Nephron (organoid): ENCODE data around the gene SNX30.

Experiments used
- H3K27ac Mint-ChIP-seq, 3 experiments: 2 replicates each; pipeline ENCODE4 v1.8.0; 2020; ENCODE audit warnings: mixed read lengths in 3 of 3, mild to moderate bottlenecking in 2 of 3, moderate library complexity in 1 of 3
- H3K27me3 Mint-ChIP-seq: 2 replicates; pipeline ENCODE4 v1.8.0; 2021; ENCODE audit warnings: low read depth, mild to moderate bottlenecking, moderate library complexity, mixed read lengths
- H3K36me3 Mint-ChIP-seq: 2 replicates; pipeline ENCODE4 v1.8.0; 2020; ENCODE audit warnings: low read depth, mixed read lengths
- H3K4me1 Mint-ChIP-seq: 2 replicates; pipeline ENCODE4 v1.8.0; 2020; ENCODE audit warnings: mixed read lengths
- H3K4me3 Mint-ChIP-seq, 3 experiments: 2 replicates each; pipeline ENCODE4 v1.8.0; 2020; ENCODE audit warnings: mild to moderate bottlenecking in 3 of 3, mixed read lengths in 3 of 3, moderate library complexity in 2 of 3
- H3K9me3 Mint-ChIP-seq: 2 replicates; pipeline ENCODE4 v1.8.0; 2020; ENCODE audit warnings: mixed read lengths
- CTCF ChIP-seq, 3 experiments: fragments of 200-600 bp; sonication (generic); IDR thresholded peaks; one replicate each; pipeline ENCODE4 v1.5.0; 2021; ENCODE audit warnings: antibody characterized with exemption in 3 of 3; ENCODE audit not compliant: unreplicated experiment in 3 of 3

Gene SNX30

DNA sequence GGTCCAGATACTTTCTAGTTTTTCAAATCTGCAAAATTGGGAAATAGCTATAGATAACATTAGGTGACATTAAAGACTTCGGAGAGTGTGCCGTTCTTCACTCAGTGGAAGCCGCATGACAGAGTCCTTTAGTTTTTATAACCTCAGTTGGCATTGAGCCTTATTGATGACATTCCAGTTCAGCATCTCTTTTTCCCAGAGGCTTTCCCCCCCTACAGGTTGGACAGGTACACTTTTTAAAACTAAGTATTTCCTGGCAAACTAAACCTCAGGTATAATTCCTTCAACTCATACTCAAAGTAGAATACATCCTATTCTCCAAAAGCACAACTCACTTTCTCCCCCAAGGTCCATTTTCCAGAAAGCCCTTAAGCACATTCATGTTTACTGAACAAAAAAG, 81.4 kb downstream of the SNX30 start:
- no peaks in the 10 kb centered on the region for H3K4me1 Mint-ChIP-seq
- H3K27me3 Mint-ChIP-seq = no peaks in the 10 kb centered on the region
- no peaks in the 10 kb centered on the region for H3K9me3 Mint-ChIP-seq
- no peak for TF ChIP-seq CTCF (IDR thresholded peaks at IDR 0.05; ENCODE audit: unreplicated experiment in 3 of 3)
- H3K4me3 Mint-ChIP-seq = no peak overlapping the region
- H3K27ac Mint-ChIP-seq = no peak overlapping the region
- H3K36me3 Mint-ChIP-seq = peaks cover 34% of the 10 kb centered on the region

DNA sequence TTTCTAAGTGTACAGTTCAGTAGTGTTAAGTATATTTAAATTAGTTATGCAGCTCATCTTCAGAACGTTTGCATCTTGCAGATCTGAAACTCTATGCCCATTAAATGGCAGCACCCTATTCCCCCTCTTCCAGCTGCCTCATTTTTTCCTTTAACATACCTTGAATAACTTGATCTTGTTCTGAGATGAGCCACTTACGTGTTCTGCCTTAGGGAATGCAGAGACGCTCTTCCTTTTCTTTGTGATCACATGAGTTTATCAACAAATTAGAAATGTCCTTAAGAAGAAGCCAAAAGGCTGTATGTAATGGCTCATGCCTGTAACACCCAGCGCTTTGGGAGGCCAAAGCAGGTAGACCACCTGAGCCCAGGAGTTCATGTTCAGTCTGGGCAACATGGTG, 82.5 kb downstream of the SNX30 start:
- H3K27ac Mint-ChIP-seq = no peak overlapping the region

DNA sequence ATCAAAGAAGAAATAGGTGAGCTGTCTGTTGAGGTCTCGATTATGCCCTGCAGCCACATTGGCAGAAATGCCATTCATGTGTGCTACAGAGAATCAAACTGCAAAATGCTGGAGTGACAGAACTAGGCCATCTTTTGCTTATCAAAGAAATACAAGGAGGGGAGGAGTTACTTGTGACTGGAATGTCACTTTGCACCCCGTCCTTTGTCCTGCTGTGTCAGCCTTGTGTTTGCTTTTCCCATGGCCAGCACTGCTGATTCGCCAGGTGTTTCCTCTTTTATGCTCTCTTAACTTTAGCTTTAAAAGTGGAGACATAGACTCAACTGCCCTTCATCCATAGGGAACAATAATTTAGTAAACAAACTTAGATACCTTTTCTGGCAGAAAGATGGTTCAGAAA, 85.8 kb downstream of the SNX30 start:
- H3K9me3 Mint-ChIP-seq = no peaks in the 10 kb centered on the region
- no peaks in the 10 kb centered on the region for H3K27me3 Mint-ChIP-seq
- H3K27ac Mint-ChIP-seq = no peak overlapping the region
- H3K4me1 Mint-ChIP-seq = peaks cover 5% of the 10 kb centered on the region
- no peak overlapping the region for H3K4me3 Mint-ChIP-seq
- peaks cover 62% of the 10 kb centered on the region for H3K36me3 Mint-ChIP-seq
- TF ChIP-seq CTCF (IDR thresholded peaks at IDR 0.05; ENCODE audit: unreplicated experiment in 3 of 3) = no peak

More for the DNA sequence above, 82.5 kb downstream of the SNX30 start:
- Mint-ChIP-seq H3K4me1 (peaks cover 2% of the 10 kb centered on the region), H3K36me3 (peaks cover 39% of the 10 kb centered on the region), H3K9me3 (no peaks in the 10 kb centered on the region), H3K4me3 (no peak overlapping the region), H3K27me3 (no peaks in the 10 kb centered on the region)
- TF ChIP-seq CTCF (IDR thresholded peaks at IDR 0.05; ENCODE audit: unreplicated experiment in 3 of 3) = no peak

DNA sequence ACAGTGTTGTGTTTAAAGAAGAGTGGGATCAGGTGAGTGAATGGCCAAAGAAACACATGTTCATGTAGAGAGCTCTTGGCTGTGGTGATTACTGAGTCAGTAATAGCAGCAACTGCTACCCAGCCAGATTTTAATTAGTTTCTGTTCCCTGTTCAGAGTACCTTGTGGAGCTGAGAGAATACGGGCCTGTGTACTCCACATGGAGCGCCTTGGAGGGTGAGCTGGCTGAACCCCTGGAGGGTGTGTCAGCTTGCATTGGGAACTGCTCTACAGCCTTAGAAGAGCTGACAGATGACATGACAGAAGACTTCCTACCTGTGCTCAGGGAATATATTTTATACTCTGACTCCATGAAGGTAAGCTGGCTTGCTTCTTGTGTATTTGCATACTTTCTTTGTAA, 87.8 kb downstream of the SNX30 start:
- no peak for TF ChIP-seq CTCF (IDR thresholded peaks at IDR 0.05; ENCODE audit: unreplicated experiment in 3 of 3)
- H3K27ac Mint-ChIP-seq = no peak overlapping the region

DNA sequence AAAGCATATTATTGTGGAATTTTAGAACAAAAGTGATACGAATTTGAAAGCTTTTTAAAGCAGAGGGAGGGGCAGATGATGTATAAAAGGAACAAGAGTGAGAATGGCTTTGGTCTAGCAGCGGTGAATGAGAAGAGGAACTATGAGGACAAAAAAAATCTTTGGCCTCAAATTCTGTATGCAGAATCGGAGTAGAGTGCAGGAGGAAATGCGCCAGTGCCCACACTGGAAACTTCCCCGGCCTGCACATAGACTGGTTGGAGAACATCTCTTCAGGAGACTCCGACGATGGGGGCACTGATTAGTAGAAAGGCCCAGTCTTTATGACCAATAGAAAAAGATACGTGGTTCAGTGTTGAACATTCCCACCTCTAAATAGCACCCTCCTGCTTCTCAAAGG, 88.8 kb downstream of the SNX30 start:
- no peak overlapping the region for H3K27ac Mint-ChIP-seq
- H3K9me3 Mint-ChIP-seq = no peaks in the 10 kb centered on the region
- TF ChIP-seq CTCF (IDR thresholded peaks at IDR 0.05; ENCODE audit: unreplicated experiment in 3 of 3) = no peak
- peaks cover 51% of the 10 kb centered on the region for H3K36me3 Mint-ChIP-seq
- H3K27me3 Mint-ChIP-seq = no peaks in the 10 kb centered on the region
- no peak overlapping the region for H3K4me3 Mint-ChIP-seq
- H3K4me1 Mint-ChIP-seq = peaks cover 12% of the 10 kb centered on the region

More for the DNA sequence above, 87.8 kb downstream of the SNX30 start:
- H3K9me3 Mint-ChIP-seq = no peaks in the 10 kb centered on the region
- peaks cover 5% of the 10 kb centered on the region for H3K4me1 Mint-ChIP-seq
- no peaks in the 10 kb centered on the region for H3K27me3 Mint-ChIP-seq
- peaks cover 59% of the 10 kb centered on the region for H3K36me3 Mint-ChIP-seq
- H3K4me3 Mint-ChIP-seq = no peak overlapping the region

- no peak overlapping the region for H3K27ac Mint-ChIP-seq
- TF ChIP-seq CTCF (IDR thresholded peaks at IDR 0.05; ENCODE audit: unreplicated experiment in 3 of 3) = no peak
- H3K4me3 Mint-ChIP-seq = no peak overlapping the region
- no peaks in the 10 kb centered on the region for H3K27me3 Mint-ChIP-seq
- peaks cover 21% of the 10 kb centered on the region for H3K4me1 Mint-ChIP-seq
- no peaks in the 10 kb centered on the region for H3K9me3 Mint-ChIP-seq
- H3K36me3 Mint-ChIP-seq = peaks cover 48% of the 10 kb centered on the region
Observed at GRCh38 chr9:112841261-112841660, 90.7 kb downstream of the SNX30 start.
